Smooth muscle cell (in vitro differentiated cells): ENCODE data around the gene COTL1. TPM values are rescaled to one million over a fixed set of nuclear protein-coding genes. Genes with fewer than 3 reads are reported as not detected.

Experiments
- DNase-seq: peaks from one replicate; lab custom pipeline; 2025; ENCODE audit not compliant: unreplicated experiment; lab: John Stamatoyannopoulos, UW
- H2AFZ ChIP-seq: fragments of 200-600 bp; sonication (generic); 2 replicates; pipeline ENCODE4 v1.6.0; 2016; ENCODE audit warnings: antibody characterized with exemption, low read depth, mild to moderate bottlenecking
- H3F3A ChIP-seq: fragments of 200-600 bp; sonication (generic); 2 replicates; pipeline ENCODE4 v1.6.0; 2017; ENCODE audit warnings: antibody characterized with exemption, low read depth
- H3K27ac ChIP-seq: fragments of 200-600 bp; sonication (generic); 2 replicates; pipeline ENCODE4 v1.5.1; 2016; ENCODE audit warnings: low read depth, mild to moderate bottlenecking
- H3K27me3 ChIP-seq: fragments of 200-600 bp; sonication (generic); 2 replicates; pipeline ENCODE4 v1.6.1; 2016; ENCODE audit warnings: low read depth, mild to moderate bottlenecking
- H3K36me3 ChIP-seq: fragments of 200-600 bp; sonication (generic); 2 replicates; pipeline ENCODE4 v1.5.1; 2016; ENCODE audit warnings: low read depth
- H3K4me1 ChIP-seq: fragments of 200-600 bp; sonication (generic); 2 replicates; pipeline ENCODE4 v1.5.1; 2016; ENCODE audit warnings: low read depth
- H3K4me2 ChIP-seq: fragments of 200-600 bp; sonication (generic); 2 replicates; pipeline ENCODE4 v1.6.0; 2016; ENCODE audit warnings: mild to moderate bottlenecking
- H3K4me3 ChIP-seq: fragments of 200-600 bp; sonication (generic); 2 replicates; pipeline ENCODE4 v1.5.1; 2016; ENCODE audit warnings: mild to moderate bottlenecking
- H3K79me2 ChIP-seq: fragments of 200-600 bp; sonication (generic); 2 replicates; pipeline ENCODE4 v1.6.0; 2016; ENCODE audit warnings: low read depth, mild to moderate bottlenecking
- H3K9ac ChIP-seq: fragments of 200-600 bp; sonication (generic); 2 replicates; pipeline ENCODE4 v1.6.0; 2016; ENCODE audit warnings: low read depth
- H3K9me3 ChIP-seq: fragments of 200-600 bp; sonication (generic); replicated peaks from 2 replicates; pipeline ENCODE4 v1.5.1; 2016; ENCODE audit warnings: low read depth
- H4K20me1 ChIP-seq: fragments of 200-600 bp; sonication (generic); 2 replicates; pipeline ENCODE4 v1.6.0; 2016; ENCODE audit warnings: low read depth
- CTCF ChIP-seq: fragments of 200-600 bp; sonication (generic); IDR thresholded peaks from 2 replicates; pipeline ENCODE4 v1.5.1; 2017; ENCODE audit warnings: borderline replicate concordance, mild to moderate bottlenecking, antibody characterized with exemption; ENCODE audit not compliant: insufficient read depth, poor library complexity, severe bottlenecking
- WGBS: methylation state at CpG from one replicate; pipeline ENCODE4 v1.1.7; 2016; ENCODE audit warnings: low lambda C conversion rate; 5-methylcytosine and 5-hydroxymethylcytosine counted together
- polyA plus RNA-seq: library from polyadenylated mRNA; unstranded; fragments of >200 nt; fragmentation: Nextera tagmentation; extraction: Ambion mirVana; gene quantifications from 2 replicates; pipeline ENCODE4 v1.2.1, GENCODE V29; 2016
- total RNA-seq: library from RNA; depleted of rRNA; stranded (reverse); fragments of >200 nt; gene quantifications from 2 replicates; pipeline ENCODE4 v1.2.3, GENCODE V29; 2014

Gene COTL1
- total and polyA plus RNA-seq, 2 experiments from 2014 or later, result 81.2 to 233 TPM

GRCh38 chr16:84654238-84654637 lies 36.4 kb upstream of the COTL1 start:
- H3K27ac ChIP-seq, result no peak overlapping the region
- WGBS, result 93% methylated on average over 3 of the region's 3 CpGs
- H3K9ac ChIP-seq, result no peak overlapping the region
- peaks cover 3% of the 10 kb centered on the region for H3K79me2 ChIP-seq
- H2AFZ ChIP-seq, result no peak overlapping the region
- DNase-seq, result no peak
- no peaks in the 10 kb centered on the region for H3K36me3 ChIP-seq
- no peak overlapping the region for H3K4me2 ChIP-seq
- no peaks in the 10 kb centered on the region for H3K27me3 ChIP-seq
- no peak overlapping the region for H3K4me3 ChIP-seq
- H3F3A ChIP-seq, result peaks cover 5% of the 10 kb centered on the region
- H3K4me1 ChIP-seq, result no peaks in the 10 kb centered on the region
- no peaks in the 10 kb centered on the region for H3K9me3 ChIP-seq
- no peak for TF ChIP-seq CTCF
- peaks cover 29% of the 10 kb centered on the region for H4K20me1 ChIP-seq

- WGBS, result 97% methylated on average over 7 of the region's 7 CpGs
- no peak overlapping the region for H3K27ac ChIP-seq
- H3K4me2 ChIP-seq, result no peak overlapping the region
- H3K9ac ChIP-seq, result no peak overlapping the region
- H3K27me3 ChIP-seq, result no peaks in the 10 kb centered on the region
- H3K4me1 ChIP-seq, result no peaks in the 10 kb centered on the region
- no peak for DNase-seq
- no peak overlapping the region for H2AFZ ChIP-seq
- TF ChIP-seq CTCF, result no peak
- H3K9me3 ChIP-seq, result no peaks in the 10 kb centered on the region
- peaks cover 3% of the 10 kb centered on the region for H3K79me2 ChIP-seq
- no peaks in the 10 kb centered on the region for H3K36me3 ChIP-seq
- H4K20me1 ChIP-seq, result peaks cover 29% of the 10 kb centered on the region
- H3K4me3 ChIP-seq, result no peak overlapping the region
- H3F3A ChIP-seq, result peaks cover 5% of the 10 kb centered on the region
These were observed 34.7 kb upstream of the COTL1 start for GRCh38 chr16:84652566-84652965.

GRCh38 chr16:84650062-84650991 lies 32.4 kb upstream of the COTL1 start:
- DNase-seq, result no peak
- Histone ChIP-seq H3K27ac (peak overlapping the region; percentile 70), H3K4me2 (peak overlapping the region; percentile 58), H3K36me3 (no peaks in the 10 kb centered on the region), H2AFZ (no peak overlapping the region), H3K27me3 (no peaks in the 10 kb centered on the region), H3K79me2 (peaks cover 3% of the 10 kb centered on the region), H3K9ac (no peak overlapping the region), H3F3A (peaks cover 5% of the 10 kb centered on the region), H4K20me1 (peaks cover 22% of the 10 kb centered on the region), H3K9me3 (no peaks in the 10 kb centered on the region), H3K4me3 (no peak overlapping the region), H3K4me1 (no peaks in the 10 kb centered on the region)
- TF ChIP-seq CTCF, result no peak
- WGBS, result 63% methylated on average over 20 of the region's 20 CpGs

GRCh38 chr16:84649511-84649861 lies 31.6 kb upstream of the COTL1 start:
- H3K9ac ChIP-seq, result peak overlapping the region; percentile 41
- H3K27ac ChIP-seq, result no peak overlapping the region

More at GRCh38 chr16:84649511-84649861, 31.6 kb upstream of the COTL1 start:
- peak overlapping the region; percentile 88 for H3K4me2 ChIP-seq
- no peak for TF ChIP-seq CTCF
- DNase-seq, result no peak
- peak overlapping the region; percentile 76 for H3K4me3 ChIP-seq
- WGBS, result 68% methylated on average over 11 of the region's 11 CpGs
- H3K27me3 ChIP-seq, result no peaks in the 10 kb centered on the region
- H3K79me2 ChIP-seq, result no peaks in the 10 kb centered on the region
- H4K20me1 ChIP-seq, result peaks cover 13% of the 10 kb centered on the region
- H3F3A ChIP-seq, result peaks cover 5% of the 10 kb centered on the region
- H2AFZ ChIP-seq, result no peak overlapping the region
- no peaks in the 10 kb centered on the region for H3K36me3 ChIP-seq
- H3K4me1 ChIP-seq, result no peaks in the 10 kb centered on the region
- H3K9me3 ChIP-seq, result no peaks in the 10 kb centered on the region
